Heart left ventricle (tissue), 16 donors: Measurements from ENCODE around the gene TPD52L1. TPM values are rescaled to one million over a fixed set of nuclear protein-coding genes. Genes with fewer than 3 reads are reported as not detected.

Source experiments
- ATAC-seq, 4 donors: fragments of 200-7000 bp; cut with Tn5 transposase; one replicate each; pipeline ENCODE4 v1.9.1; 2020 to 2022; ENCODE audit warnings: moderate library complexity in 4 of 4, mild to moderate bottlenecking in 3 of 4, moderate number of reproducible peaks in 1 of 4
- DNase-seq, 5 donors: peaks; one replicate each; pipeline ENCODE4 v3.0.0-alpha.2; 2020
- H3K27ac ChIP-seq, 12 donors: fragments of 200-600 bp; sonication (generic) in 4 of 12; one replicate each; pipeline versions ENCODE4 v1.5.0 to v1.8.0; 2016 to 2022; ENCODE audit warnings: mild to moderate bottlenecking in 2 of 12
- H3K27me3 ChIP-seq, 9 donors: fragments of 200-600 bp; sonication (generic) in 2 of 9; one replicate each; pipeline versions ENCODE4 v1.5.1 to v1.8.0; 2016 to 2022; ENCODE audit warnings: mild to moderate bottlenecking in 3 of 9
- H3K36me3 ChIP-seq, 9 donors: fragments of 200-600 bp; sonication (generic) in 2 of 9; one replicate each; pipeline versions ENCODE4 v1.5.0 to v1.8.0; 2018 to 2022; ENCODE audit warnings: mild to moderate bottlenecking in 2 of 9
- H3K4me1 ChIP-seq, 12 donors: fragments of 200-600 bp; sonication (generic) in 4 of 12; one replicate each; pipeline versions ENCODE4 v1.5.0 to v1.8.0; 2016 to 2022; ENCODE audit warnings: mild to moderate bottlenecking in 3 of 12
- H3K4me3 ChIP-seq, 12 donors: fragments of 200-600 bp; sonication (generic) in 4 of 12; one replicate each; pipeline versions ENCODE4 v1.5.0 to v1.8.0; 2017 to 2022; ENCODE audit warnings: mild to moderate bottlenecking in 9 of 12, moderate library complexity in 4 of 12
- H3K9me3 ChIP-seq, 12 donors: fragments of 200-600 bp; sonication (generic) in 4 of 12; one replicate each; pipeline versions ENCODE4 v1.5.0 to v1.8.0; 2016 to 2022; ENCODE audit warnings: mild to moderate bottlenecking in 1 of 12
- POLR2A ChIP-seq, 2 donors: fragments of 450-650 bp; IDR thresholded peaks; one replicate each; pipeline ENCODE4 v1.6.1; 2017; ENCODE audit warnings: antibody characterized with exemption in 2 of 2, mild to moderate bottlenecking in 2 of 2, moderate library complexity in 2 of 2
- WGBS, 4 donors: extraction: QIAGEN DNeasy Blood & Tissue Kit in 2 of 4; methylation state at CpG; one replicate each; pipeline versions ENCODE4 v1.1.5 to v1.1.7; 2013 to 2018; 5-methylcytosine and 5-hydroxymethylcytosine counted together
- intact Hi-C, 10 donors: fragments of 100-400 bp; cut with DNase I; formaldehyde crosslinking; loops; one replicate each; pipeline versions ENCODE4 v1.11.1 to v1.14.2; 2022
- polyA plus RNA-seq, 2 donors: library from polyadenylated mRNA; stranded (reverse); fragments of 200-250 nt; gene quantifications; one replicate each; pipeline ENCODE4 v1.2.3, GENCODE V29; 2013
- total RNA-seq, 9 donors: library from RNA; depleted of rRNA in 2 of 9; stranded (reverse); fragments of >200 nt in 2 of 9; fragmentation: NEBNext Ultra II Directional in 3 of 9; extraction: Animal tissue kit (Norgen Biotek cat#: 25700) in 3 of 9; gene quantifications; one replicate each; pipeline versions ENCODE4 v1.1.0 to v1.2.4, GENCODE V29; 2016 to 2023
- TF ChIP-seq, protein P1 (sequence below), 12 donors: fragments of 200-600 bp; sonication (generic) in 4 of 12; IDR thresholded peaks; one replicate each; pipeline versions ENCODE4 v1.5.0 to v1.8.0; 2018 to 2022; ENCODE audit warnings: antibody characterized with exemption in 12 of 12, mild to moderate bottlenecking in 5 of 12
- donor health status: ischemic (EF 13 %, LVEDD 7.1; RV severe dilation, severe dysfunction).
- donor health status: healthy with polysubstance abuse.
- donor health status: DM: no; HTN: yes; CAD: no.
- donor health status: DM: no; HTN: no; CAD: no.
- donor health status: ischemic (EF 25% LVEDD 6.9; RV normal size, moderate dysfunction).
- donor health status: ischemic (EF 25% LVEDD 5.7; RV mildly dilated, moderate dysfunction).
- donor health status: healthy.
- donor health status: DM: yes; HTN: yes; CAD: no.
- donor health status: ischemic (EF 35%, LVEDD 5.7; RV mildly dilated, moderate dysfunction).
- donor health status: nonischemic (EF 11% LVEDD 7.7; RV severe dilation, severe dysfunction).
- donor health status: DM: yes; HTN: yes; CAD: no.
- donor health status: PGD.
- donor health status: ischemic (EF 29% LVEDD 5.4; RV normal size, mild dysfunction).
- donor health status: nonischemic (EF 23%, LVEDD 6.1; RV moderate dilation, normal function).

The TPD52L1 gene
- total and polyA plus RNA-seq, 11 donors, result 13.0 to 146 (median 69.2) TPM

DNA sequence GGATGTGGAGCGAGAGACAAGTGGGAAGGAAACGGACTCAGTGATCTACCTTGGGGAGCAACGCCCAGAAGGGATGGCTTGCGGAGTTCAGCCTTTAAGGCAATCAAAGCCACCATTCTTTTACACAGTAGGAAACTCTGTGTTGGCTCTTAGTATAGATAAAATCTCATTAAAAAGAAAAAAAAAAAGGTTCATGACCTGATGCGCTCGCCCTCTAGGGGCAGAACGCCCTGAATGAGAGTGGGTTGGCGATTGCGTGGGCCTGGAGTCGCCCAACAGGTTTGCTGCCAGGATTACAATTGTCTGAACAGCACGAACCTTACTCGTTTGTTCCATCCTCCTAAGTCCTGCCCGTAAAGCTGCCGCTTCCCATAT is 1.2 kb downstream of the TPD52L1 start:
- ATAC-seq, result peak in 2 of 4 donors; percentile 8 to 15
- peak in 1 of 5 donors; percentile 36 for DNase-seq
- Histone ChIP-seq H3K4me1 (peaks cover 0 to 22% (median 11%) of the 10 kb centered on the region in 12 donors), H3K27ac (peak overlapping the region in 11 of 12 donors; percentile 51 to 89 (median 74)), H3K36me3 (no peaks in the 10 kb centered on the region), H3K27me3 (peaks cover 0 to 15% (median 0%) of the 10 kb centered on the region in 9 donors), H3K9me3 (peaks cover 0 to 3% (median 0%) of the 10 kb centered on the region in 12 donors), H3K4me3 (peak overlapping the region; percentile 53 to 90 (median 70))
- TF ChIP-seq POLR2A (IDR thresholded peaks at IDR 0.05), result no peak
- TF ChIP-seq, protein P1, sequence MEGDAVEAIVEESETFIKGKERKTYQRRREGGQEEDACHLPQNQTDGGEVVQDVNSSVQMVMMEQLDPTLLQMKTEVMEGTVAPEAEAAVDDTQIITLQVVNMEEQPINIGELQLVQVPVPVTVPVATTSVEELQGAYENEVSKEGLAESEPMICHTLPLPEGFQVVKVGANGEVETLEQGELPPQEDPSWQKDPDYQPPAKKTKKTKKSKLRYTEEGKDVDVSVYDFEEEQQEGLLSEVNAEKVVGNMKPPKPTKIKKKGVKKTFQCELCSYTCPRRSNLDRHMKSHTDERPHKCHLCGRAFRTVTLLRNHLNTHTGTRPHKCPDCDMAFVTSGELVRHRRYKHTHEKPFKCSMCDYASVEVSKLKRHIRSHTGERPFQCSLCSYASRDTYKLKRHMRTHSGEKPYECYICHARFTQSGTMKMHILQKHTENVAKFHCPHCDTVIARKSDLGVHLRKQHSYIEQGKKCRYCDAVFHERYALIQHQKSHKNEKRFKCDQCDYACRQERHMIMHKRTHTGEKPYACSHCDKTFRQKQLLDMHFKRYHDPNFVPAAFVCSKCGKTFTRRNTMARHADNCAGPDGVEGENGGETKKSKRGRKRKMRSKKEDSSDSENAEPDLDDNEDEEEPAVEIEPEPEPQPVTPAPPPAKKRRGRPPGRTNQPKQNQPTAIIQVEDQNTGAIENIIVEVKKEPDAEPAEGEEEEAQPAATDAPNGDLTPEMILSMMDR (IDR thresholded peaks at IDR 0.05), result peak in 4 of 12 donors; percentile 13 to 26 (median 18)
- 78 to 86% (median 83%) methylated on average over 14 of the region's 14 CpGs for WGBS, 4 donors
- intact Hi-C loops, result loop anchor here (1.0 to 10.0 kb wide), 13 partner anchors 38 to 620 kb away; partner anchors contain the start of gene HDDC2 (in 7 of the 10)

DNA sequence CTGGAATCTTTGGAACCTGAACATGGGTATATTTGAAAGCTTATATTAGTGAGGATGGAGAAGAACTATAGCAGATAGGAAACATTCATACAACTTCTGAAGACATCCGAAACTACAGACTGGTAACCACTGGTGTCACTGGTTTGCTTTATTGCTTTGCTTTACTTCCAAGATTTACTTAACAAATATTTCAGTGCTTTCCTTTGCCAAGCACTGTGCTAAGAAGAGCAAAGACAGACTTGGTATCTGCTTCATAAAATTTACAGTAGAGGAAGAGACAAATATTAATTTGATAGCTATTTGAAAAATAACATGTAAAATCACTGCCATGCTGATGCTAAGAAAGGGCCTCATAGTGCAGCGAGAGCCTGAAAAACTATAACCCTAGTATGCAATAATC is 1.8 kb downstream of the TPD52L1 start:
- no peaks in the 10 kb centered on the region for H3K36me3 ChIP-seq
- ATAC-seq (no peak), DNase-seq (no peak)
- intact Hi-C loops, result loop anchor here in 5 of 10 donors (2.0 to 10.0 kb wide), 7 partner anchors 37 to 619 kb away; partner anchors contain the start of gene HDDC2 (in 1 of the 5)
- peaks cover 0 to 15% (median 0%) of the 10 kb centered on the region in 9 donors for H3K27me3 ChIP-seq
- WGBS, 4 donors, result 94 to 100% (median 97%) methylated on average over 2 of the region's 2 CpGs
- peak overlapping the region in 2 of 12 donors; percentile 51 to 89 for H3K27ac ChIP-seq
- no peak for TF ChIP-seq POLR2A (IDR thresholded peaks at IDR 0.05)
- TF ChIP-seq, protein P1 (IDR thresholded peaks at IDR 0.05), result no peak
- no peak overlapping the region for H3K4me3 ChIP-seq
- H3K9me3 ChIP-seq, result peaks cover 0 to 9% (median 0%) of the 10 kb centered on the region in 12 donors
- H3K4me1 ChIP-seq, result peaks cover 0 to 21% (median 10%) of the 10 kb centered on the region in 12 donors

DNA sequence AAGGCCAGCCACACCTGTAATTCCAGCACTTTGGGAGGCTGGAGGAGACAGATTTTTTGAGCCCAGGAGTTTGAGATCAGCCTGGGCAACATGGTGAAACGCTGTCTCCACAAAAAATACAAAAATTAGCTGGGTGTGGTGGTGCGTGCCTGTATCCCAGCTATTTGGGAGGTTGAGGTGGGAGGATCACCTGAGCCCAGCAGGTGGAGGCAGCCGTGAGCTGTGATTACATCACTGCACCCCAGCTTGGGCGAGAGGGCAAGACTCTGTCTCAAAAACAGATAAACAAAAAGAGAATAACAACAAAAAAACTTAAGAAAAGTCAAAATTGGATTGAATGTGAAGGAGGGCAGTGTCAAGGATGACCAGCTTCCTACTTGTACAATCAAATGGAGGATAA is 2.9 kb downstream of the TPD52L1 start:
- Histone ChIP-seq H3K9me3 (peaks cover 0 to 10% (median 0%) of the 10 kb centered on the region in 12 donors), H3K4me3 (no peak overlapping the region), H3K27ac (no peak overlapping the region), H3K4me1 (peaks cover 0 to 21% (median 10%) of the 10 kb centered on the region in 12 donors), H3K36me3 (no peaks in the 10 kb centered on the region), H3K27me3 (peaks cover 0 to 15% (median 0%) of the 10 kb centered on the region in 9 donors)
- DNase-seq, result no peak
- intact Hi-C loops, result loop anchor here in 4 of 10 donors (10.0 kb wide), 4 partner anchors 58 to 618 kb away; no protein-coding TSS in a partner anchor
- no peak for ATAC-seq
- WGBS, 4 donors, result 82 to 86% (median 82%) methylated on average over 4 of the region's 4 CpGs
- no peak for TF ChIP-seq POLR2A (IDR thresholded peaks at IDR 0.05)

DNA sequence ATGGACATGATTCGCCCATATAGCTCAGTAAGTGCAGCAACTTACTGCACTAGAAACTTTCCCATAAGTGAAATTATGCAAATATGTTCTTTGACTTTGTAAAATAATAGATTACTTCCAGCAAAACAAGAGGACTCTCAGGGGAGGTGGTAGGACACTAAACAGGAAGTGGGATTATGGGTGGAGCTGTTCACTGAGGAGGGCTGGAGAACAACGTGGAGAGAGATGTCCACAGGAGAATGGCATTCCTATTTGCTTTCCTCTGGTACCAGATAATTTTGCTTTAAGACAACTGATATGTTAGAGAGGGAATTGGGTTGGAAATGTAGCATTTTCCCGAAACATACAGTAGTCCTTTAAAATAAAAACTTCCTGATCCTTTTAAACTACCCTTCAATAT is 3.7 kb downstream of the TPD52L1 start:
- no peak for DNase-seq
- H3K27ac ChIP-seq, result no peak overlapping the region

More for the DNA sequence above, 3.7 kb downstream of the TPD52L1 start:
- WGBS, 4 donors, result 61 to 72% (median 67%) methylated on average over 3 of the region's 3 CpGs
- TF ChIP-seq, protein P1 (IDR thresholded peaks at IDR 0.05), result no peak
- no peak for TF ChIP-seq POLR2A (IDR thresholded peaks at IDR 0.05)
- H3K4me1 ChIP-seq, result peaks cover 0 to 21% (median 10%) of the 10 kb centered on the region in 12 donors
- no peaks in the 10 kb centered on the region for H3K36me3 ChIP-seq
- ATAC-seq, result no peak
- H3K27me3 ChIP-seq, result peaks cover 0 to 13% (median 0%) of the 10 kb centered on the region in 9 donors
- H3K9me3 ChIP-seq, result peaks cover 0 to 10% (median 0%) of the 10 kb centered on the region in 12 donors
- intact Hi-C loops, result loop anchor here in 4 of 10 donors (10.0 kb wide), 4 partner anchors 58 to 618 kb away; no protein-coding TSS in a partner anchor
- no peak overlapping the region for H3K4me3 ChIP-seq
